Upper lobe of left lung (tissue), 4 donors: Measurements from ENCODE around the gene C11orf65.

Experiments
- POLR2AphosphoS5 ChIP-seq, 2 donors: sonication (generic); formaldehyde crosslinking; IDR thresholded peaks; one replicate each; pipeline ENCODE4 v1.5.1; 2017; ENCODE audit warnings: antibody characterized with exemption in 2 of 2
- TF ChIP-seq, protein P1 (sequence below), 6 experiments: fragments of 450-650 bp in 4 of 6; fragments of 200-600 bp in 2 of 6; sonication (generic) in 2 of 6; IDR thresholded peaks; one replicate each; pipeline ENCODE4 v1.5.1; 2016 to 2019; ENCODE audit warnings: antibody characterized with exemption in 6 of 6

DNA sequence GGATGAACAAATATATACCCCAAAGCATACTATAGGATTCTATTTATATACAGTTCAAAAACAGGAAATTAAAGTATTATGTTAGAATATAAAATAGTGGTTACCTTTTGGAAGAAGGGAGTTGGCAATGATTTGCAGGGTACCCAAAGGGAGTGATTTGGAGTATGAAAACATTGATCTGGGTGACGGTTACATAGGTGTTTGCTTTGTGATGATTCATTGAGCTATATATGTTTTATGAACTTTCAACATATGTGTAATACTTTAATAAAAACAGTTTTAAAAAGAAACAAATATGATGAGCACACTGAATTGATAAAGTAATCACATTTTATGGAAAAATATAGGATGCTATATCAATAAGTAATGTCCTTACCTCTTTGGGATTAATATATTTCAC, 36.0 kb downstream of the C11orf65 start:
- TF ChIP-seq POLR2AphosphoS5 (IDR thresholded peaks at IDR 0.05) = no peak
- TF ChIP-seq, protein P1, sequence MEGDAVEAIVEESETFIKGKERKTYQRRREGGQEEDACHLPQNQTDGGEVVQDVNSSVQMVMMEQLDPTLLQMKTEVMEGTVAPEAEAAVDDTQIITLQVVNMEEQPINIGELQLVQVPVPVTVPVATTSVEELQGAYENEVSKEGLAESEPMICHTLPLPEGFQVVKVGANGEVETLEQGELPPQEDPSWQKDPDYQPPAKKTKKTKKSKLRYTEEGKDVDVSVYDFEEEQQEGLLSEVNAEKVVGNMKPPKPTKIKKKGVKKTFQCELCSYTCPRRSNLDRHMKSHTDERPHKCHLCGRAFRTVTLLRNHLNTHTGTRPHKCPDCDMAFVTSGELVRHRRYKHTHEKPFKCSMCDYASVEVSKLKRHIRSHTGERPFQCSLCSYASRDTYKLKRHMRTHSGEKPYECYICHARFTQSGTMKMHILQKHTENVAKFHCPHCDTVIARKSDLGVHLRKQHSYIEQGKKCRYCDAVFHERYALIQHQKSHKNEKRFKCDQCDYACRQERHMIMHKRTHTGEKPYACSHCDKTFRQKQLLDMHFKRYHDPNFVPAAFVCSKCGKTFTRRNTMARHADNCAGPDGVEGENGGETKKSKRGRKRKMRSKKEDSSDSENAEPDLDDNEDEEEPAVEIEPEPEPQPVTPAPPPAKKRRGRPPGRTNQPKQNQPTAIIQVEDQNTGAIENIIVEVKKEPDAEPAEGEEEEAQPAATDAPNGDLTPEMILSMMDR (IDR thresholded peaks at IDR 0.05) = no peak
